Measurements from ENCODE around the gene PSAP.
"Not testable (repeated sequence)": the region's sequence is repeated elsewhere in the genome, so short reads cannot be mapped to it uniquely, and the experiment has no call there.

PSAP gene

DNA sequence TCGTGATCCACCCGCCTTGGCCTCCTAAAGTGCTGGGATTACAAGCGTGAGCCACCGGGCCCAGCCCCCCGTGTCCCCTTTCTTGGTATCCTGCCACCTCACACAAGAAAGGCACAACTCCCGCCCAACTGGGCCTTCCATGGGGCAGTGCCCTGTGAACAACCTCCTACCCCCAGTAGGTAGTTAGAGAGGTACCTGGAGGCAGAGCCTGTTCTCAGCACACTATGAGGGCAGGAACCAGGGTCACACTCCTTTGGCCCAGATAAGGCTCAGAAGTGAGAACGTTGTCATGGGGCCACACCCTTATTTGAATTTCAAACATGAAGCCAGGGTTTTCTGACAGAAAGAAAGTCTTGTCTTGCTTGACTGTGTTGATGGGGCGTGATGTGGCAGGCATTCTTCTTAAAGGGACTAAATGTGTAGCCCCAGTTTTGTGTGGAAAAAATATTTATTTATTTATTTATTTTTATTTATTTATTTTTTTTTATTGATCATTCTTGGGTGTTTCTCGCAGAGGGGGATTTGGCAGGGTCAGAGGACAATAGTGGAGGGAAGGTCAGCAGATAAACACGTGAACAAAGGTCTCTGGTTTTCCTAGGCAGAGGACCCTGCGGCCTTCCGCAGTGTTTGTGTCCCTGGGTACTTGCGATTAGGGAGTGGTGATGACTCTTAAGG lies 23.8 kb upstream of the PSAP start:
- not testable (repeated sequence) for DNase-seq (ENCODE audit: low read depth in 2 of 3, low spot score in 2 of 3)

GRCh38 chr10:71873582-71874211 lies 22.6 kb upstream of the PSAP start:
- DNase-seq (ENCODE audit: low read depth in 2 of 3, low spot score in 2 of 3), result no peak

GRCh38 chr10:71869601-71870000 lies 18.6 kb upstream of the PSAP start:
- not testable (repeated sequence) for DNase-seq (ENCODE audit: low read depth in 2 of 3, low spot score in 2 of 3)

DNA sequence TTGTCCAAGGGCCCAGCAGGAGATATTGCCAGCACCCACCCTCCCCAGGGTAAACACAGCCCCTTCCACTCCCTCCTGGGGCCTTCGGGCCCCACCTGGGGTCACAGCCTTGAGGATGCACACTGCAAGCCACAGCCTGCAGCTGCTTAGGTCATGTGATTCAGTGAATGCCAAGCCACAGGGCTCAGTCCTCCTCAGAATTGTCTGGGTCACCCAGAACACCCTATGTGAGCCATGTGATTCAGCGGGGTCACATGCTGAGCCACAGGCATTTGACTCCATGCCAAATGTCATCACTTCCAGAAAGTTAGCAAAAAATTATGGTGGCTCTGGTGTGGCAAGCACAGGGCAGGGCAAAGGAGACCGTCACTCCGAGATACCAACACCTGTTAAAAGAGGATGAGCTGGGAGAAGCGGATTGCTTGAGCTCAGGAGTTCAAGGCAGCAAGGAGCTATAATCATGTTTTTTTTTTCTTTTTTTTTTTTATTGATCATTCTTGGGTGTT lies 17.2 kb upstream of the PSAP start:
- no peak for DNase-seq (ENCODE audit: low read depth in 2 of 3, low spot score in 2 of 3)

DNA sequence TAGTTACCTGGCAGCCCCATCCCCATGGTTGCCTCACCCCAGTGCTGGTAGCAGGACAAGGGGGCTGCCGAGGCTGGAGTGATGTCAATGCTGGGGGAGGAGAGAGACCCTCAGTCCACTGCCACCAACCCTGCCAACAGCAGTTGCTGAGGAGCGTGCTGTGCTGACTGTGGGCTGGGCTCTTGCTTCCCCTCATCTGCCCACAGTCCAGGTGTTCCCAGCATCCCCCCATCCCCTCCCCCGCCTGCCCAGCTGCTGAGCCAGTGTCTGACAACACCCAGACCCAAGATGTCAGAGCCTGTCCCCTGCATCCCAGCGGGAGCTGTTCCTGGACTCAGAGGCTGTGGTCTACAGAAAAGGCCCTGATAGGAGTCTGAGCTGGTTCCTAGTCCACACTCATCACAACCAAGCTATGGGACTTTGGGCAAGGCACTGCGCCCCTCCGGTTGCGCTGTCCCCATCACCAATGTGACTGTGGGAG lies 14.6 kb upstream of the PSAP start:
- no peak for DNase-seq (ENCODE audit: low read depth in 2 of 3, low spot score in 2 of 3)

DNA sequence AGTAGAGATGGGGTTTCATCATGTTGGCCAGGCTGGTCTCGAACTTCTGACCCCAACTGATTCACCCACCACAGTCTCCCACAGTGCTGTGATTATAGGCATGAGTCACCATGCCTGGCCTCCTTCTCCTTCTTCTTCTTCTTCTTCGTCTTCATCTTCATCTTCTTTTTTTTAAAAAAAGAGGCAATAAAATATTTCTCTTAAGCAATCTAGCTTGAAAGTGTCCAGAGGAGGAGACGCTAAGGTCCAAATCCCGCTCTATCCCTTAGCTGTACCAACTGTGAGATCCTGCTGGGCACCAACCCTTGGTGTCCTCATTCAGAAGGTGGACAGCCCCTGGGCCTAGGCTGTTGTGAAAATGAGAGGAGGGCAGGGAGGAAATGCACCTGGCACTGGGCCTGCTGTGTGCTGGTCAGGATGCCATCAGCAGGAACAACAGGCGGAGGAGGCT lies 13.9 kb upstream of the PSAP start:
- no peak for DNase-seq (ENCODE audit: low read depth in 2 of 3, low spot score in 2 of 3)

DNA sequence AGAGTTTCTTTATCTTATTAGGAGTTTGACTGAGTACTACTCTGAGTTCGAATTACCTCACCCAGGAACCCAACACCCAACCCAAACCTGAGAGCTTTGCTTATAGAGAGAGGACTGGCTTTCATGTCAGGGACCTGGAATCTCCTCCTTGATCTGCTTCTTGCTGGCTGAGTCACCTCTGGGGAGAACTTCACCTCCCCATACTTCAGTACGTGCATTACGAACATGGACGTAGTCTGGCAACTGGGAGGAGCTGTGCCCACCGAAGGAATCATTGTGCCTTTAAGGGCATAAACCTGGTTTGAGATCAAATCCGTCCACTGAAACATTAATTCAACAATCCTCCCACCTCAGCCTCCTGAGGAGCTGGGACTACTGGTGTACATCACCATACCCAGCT lies 12.2 kb upstream of the PSAP start:
- no peak for DNase-seq (ENCODE audit: low read depth in 2 of 3, low spot score in 2 of 3)

DNA sequence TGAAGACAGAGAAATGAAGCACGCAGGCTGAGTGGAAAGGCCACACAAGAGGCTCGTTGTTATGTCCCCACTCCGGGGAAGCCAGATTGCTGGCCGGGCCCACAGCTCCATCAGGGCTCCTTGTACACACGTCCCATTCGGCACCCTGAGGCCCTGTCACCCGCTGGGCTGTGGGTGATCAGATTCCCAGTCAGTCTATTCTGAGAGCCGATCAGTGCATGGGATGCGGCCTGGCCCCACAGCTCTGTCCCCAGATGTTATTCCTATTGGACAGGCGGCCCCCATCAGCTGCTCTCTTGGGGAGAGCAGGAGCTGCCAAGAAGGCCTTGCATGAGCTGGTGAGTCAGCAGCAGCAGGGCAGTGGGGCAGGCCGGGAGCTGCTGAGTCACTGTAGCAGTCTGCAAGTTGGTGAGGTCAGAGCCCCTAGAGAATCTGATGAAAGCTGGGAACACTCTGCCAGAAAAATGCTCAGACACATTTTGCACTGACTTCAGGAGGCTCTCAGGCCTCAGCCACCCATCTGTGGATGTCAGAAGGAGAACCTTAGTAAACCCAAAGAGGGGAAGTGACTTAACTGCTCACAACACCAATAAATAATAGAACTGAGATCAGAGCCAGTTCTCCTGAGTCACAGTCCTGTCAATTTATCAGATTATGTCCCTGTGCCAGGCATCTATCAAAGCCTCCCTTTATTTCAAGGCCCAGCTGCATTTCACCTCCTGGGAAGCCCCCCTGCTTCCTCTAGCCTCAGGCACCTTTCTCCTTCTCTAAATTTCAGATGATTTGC lies 9.4 kb upstream of the PSAP start:
- no peak for DNase-seq (ENCODE audit: low read depth in 2 of 3, low spot score in 2 of 3)

DNA sequence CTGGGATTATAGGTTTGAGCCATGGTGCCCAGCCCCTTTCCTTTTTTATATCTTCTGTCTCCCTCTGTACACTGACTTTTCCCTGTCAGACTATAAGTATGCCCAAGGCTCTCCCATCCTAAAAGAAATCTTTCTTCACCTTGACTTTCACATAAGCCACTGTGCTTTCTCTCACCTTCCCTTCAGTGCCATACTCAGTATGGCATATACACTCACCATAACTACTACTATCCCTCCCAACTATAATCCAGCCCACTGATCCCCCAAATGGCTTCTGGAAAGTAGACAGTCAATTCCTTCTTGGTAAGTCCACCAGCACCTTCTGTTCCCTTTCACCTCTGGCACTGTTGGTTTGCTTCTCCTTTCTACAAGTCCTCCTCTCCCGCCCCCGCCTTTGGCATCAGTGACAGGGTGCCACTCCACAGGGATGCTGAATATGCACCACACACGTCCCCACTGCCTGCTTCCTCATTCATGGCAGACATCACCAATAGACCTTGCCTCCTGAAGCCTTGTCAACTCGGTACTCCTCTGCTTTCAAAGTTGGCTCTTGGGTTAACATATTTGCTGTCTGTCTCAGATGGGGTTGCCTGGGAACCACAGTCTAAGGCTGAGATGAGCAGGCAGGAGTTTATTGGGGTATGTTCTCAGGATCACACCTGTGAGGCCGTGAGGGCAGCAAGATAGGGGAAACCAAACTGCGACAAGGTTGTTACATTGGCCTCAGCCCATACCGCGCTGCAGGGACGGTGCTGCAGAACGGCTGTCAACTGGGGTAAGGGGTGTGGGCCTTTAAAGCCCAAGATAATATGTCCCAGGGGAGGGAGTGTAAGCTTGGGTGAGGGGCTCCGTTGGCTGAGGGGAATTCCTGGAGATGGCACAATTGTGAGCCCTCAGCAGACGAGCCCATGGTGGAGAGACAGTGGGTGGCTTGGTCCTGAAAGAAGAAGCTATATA lies 7.2 kb upstream of the PSAP start:
- no peak for DNase-seq (ENCODE audit: low read depth in 2 of 3, low spot score in 2 of 3)

DNA sequence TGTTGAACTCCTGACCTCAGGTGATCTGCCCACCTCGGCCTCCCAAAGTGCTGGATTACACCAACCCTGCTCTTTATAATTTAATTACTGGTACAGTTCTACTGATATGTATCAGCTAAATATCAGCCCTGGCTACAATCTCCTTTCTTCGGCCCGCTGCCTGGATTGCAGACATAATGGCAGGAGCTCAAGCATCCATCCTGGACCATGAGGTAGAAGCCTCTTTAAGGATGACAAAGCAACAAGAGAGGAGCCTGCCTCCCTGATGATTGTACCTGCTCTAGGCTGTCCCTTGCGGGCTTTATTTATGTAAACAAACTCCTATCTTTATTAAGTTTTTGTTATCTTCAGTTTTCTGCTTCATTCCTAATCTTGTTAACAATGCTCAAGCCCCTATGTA lies 5.6 kb upstream of the PSAP start:
- no peak for DNase-seq (ENCODE audit: low read depth in 2 of 3, low spot score in 2 of 3)

GRCh38 chr10:71854031-71854430 lies 3.0 kb upstream of the PSAP start:
- no peak for DNase-seq (ENCODE audit: low read depth in 2 of 3, low spot score in 2 of 3)

DNA sequence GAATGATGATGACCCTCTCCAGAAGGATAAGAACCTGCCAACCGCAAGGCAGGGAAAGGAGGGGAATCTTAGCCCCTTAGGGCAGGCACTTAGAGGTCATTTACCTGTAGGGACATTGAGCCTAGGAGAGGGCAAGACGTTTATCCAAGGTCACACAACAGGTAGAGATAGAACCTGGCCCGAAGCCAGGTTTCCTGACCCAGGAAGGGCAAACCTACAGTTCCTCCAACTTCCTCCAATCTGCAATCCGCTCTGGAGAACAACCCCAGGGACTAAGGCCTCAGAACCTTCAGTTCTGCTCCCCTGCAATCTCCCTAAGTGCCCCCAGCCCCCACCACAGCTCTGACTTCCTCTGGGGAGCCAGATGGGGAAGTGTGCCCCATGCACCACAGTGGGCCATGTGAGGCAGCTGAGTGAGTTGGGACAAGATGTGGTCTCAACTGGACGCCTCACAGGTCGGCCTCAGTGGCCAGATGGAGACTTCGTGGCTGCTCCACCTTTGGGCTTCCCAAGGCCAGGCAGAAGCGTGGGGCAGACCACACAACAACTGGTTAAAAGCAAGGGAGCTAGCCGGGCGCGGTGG lies 1.4 kb upstream of the PSAP start:
- no peak for DNase-seq (ENCODE audit: low read depth in 2 of 3, low spot score in 2 of 3)

DNA sequence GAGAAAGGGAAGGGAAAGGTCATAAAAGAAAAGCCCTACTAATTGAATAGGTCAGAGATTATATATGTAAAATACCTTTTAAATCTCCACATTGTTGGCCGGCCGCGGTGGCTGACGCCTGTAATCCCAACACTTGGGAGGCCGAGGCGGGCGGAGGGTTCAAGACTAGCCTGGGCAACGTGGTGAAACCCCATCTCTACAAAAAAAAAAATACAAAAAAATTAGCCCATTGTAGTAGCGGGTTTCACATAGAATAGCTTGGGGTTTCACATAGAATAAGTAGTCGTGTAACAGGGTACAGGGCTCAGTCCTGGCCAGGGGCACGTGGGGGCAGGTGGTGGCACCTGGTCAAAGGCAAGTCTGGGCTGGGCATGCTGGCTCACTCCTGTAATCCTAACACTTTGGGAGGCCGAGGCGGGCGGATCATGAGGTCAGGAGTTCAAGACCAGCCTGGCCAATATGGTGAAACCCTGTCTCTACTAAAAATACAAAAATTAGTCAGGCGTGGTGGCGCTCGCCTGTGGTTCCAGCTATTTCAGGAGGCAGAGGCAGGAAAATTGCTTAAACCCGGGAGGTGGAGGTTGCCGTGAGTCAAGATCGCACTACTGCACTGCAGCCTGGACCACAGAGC lies 529 bp upstream of the PSAP start:
- DNase-seq (ENCODE audit: low read depth in 2 of 3, low spot score in 2 of 3), result not testable (repeated sequence)

DNA sequence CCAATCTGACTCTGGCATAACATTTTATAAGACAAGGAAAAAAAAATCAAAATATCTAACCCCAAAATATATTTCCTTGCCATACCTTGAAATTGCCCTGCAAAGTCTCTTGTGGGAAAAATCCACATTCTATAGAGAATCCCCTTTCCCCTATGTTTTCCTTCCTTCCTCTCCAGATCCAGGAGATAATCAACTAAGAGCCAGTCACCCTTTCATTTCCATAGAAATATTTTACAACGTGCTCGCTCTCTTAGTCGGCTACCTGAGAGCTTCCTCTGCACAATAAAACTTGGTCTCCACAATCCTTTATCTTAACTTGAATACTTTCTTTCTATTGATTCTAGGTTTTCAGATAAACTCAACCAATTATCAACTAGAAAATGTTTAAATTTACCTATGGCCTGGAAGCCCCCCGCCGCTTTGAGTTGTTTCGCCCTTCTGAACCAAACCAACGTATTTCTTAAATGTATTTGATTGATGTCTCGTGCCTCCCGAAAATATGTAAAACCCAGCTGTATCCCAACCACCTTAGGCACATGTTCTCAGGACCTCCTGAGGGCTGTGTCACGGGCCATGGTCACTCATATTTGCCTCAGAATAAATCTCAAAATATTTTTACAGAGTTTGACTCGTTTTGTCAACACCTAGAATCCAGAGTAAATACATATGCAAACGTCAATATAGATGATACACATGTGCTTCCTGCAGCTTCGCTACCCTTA lies 869 bp downstream of the PSAP start:
- DNase-seq (ENCODE audit: low read depth in 2 of 3, low spot score in 2 of 3), result no peak

DNA sequence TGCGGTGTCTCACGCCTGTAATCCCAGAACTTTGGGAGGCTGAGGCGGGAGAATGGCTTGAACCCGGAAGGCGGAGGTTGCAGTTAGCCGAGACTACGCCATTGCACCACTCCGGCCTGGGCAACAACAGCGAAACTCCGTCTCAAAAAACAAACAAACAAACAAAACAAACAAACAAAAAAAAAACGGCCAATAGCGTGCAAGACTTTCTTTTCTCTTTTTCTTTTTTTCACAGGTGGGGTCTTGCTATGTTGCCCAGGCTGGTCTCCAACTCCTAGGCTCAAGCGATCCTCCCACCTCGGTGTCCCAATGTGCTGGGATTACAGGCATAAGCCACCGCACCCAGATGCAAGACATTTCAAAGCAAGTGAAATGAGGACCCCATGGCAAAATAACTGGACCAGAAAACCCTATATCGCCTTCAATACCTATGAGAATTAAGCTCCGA lies 1.6 kb downstream of the PSAP start:
- DNase-seq (ENCODE audit: low read depth in 2 of 3, low spot score in 2 of 3), result no peak

DNA sequence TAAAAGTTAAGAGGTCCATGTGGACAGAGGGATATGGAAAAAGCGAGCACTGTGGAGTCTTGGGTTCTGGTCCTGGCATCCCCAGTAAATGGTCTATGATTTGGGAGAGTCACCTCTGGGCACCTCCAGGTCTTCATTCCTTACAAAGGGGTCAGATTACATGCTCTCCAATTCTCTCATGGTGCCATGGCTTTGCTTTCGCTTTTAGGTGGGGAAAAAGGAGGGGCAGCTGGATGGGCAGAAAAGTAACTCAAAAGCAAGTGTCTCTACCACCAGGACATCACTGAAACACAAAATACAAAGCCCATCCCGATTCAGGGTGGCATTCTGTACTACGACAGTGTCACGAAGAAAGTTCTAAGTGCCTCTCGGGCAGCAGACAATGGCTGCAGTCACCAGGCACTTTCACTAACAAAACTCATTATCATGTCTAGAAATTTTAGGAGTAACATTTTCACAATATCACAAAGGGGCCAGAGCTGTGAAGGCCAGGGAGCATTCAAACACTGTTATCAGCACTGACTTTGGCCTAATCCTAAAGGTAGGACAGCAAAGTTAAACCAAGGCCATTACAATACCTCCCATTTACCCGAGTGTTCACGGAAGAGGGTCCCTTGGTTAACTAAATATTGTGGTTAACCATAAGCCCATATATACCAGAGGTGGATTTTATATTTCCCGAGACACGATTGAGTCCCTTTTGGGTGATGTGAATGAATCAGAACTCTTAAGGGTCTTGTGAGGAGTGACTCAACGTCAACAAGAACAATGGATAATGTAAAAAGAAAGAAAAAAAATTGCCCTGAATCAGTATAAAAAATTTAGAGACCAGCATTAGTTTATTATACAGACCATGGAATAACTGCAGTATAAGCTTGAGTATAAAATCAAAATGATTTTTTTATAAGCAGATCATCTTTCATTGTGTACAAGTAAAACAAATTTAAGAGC lies 2.5 kb downstream of the PSAP start:
- no peak for DNase-seq (ENCODE audit: low read depth in 2 of 3, low spot score in 2 of 3)

- no peak for DNase-seq (ENCODE audit: low read depth in 2 of 3, low spot score in 2 of 3)
Observed at GRCh38 chr10:71847418-71847817, 3.6 kb downstream of the PSAP start.

- no peak for DNase-seq (ENCODE audit: low read depth in 2 of 3, low spot score in 2 of 3)
Observed at GRCh38 chr10:71846816-71847215, 4.2 kb downstream of the PSAP start.

Measured in activated CD8-positive, alpha-beta memory T cell treated with anti-CD3 and anti-CD28 coated beads for 48 hours (primary cell).